HG03280 (cell line): ENCODE results near the gene POLR1A.

Source experiments
- ATAC-seq: cut with Tn5 transposase; IDR thresholded peaks from one replicate; pipeline ENCODE4 v1.9.1; 2021; ENCODE audit warnings: mild to moderate bottlenecking, moderate library complexity; ENCODE audit not compliant: unreplicated experiment

The POLR1A gene

GRCh38 chr2:86038291-86039081 lies 67.2 kb downstream of the POLR1A start:
- no peak for ATAC-seq

GRCh38 chr2:86037795-86038192 lies 67.9 kb downstream of the POLR1A start:
- no peak for ATAC-seq

GRCh38 chr2:86037141-86037794 lies 68.4 kb downstream of the POLR1A start:
- ATAC-seq: no peak

- no peak for ATAC-seq
Observed at GRCh38 chr2:86036669-86037138, 69.0 kb downstream of the POLR1A start.

GRCh38 chr2:86035883-86036668 lies 69.6 kb downstream of the POLR1A start:
- ATAC-seq: peak; percentile 70

DNA sequence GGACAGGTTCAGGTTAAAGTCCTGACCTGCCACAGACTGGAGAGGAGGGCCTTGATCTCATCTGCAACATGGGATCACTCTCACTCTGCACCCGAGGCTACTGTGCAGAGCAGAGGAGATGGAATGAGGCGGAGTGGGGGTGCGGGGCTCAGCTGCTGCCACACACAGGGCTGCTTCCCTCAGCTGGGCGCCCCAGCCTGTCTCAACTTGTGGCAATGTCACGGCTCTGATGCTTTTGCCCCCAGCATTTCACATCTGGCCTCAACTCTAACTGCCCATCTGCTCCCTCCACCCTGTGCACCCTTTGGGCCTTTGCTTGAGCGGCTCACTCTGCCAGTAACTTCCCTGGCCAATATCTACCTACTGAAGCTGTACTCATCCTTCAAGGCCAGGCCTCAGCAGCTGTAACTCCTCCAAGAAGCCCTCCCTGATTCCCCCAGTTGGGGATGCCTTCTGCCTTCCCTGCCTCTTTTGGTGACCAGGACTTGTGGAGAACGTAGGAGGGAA lies 70.3 kb downstream of the POLR1A start:
- ATAC-seq: no peak

DNA sequence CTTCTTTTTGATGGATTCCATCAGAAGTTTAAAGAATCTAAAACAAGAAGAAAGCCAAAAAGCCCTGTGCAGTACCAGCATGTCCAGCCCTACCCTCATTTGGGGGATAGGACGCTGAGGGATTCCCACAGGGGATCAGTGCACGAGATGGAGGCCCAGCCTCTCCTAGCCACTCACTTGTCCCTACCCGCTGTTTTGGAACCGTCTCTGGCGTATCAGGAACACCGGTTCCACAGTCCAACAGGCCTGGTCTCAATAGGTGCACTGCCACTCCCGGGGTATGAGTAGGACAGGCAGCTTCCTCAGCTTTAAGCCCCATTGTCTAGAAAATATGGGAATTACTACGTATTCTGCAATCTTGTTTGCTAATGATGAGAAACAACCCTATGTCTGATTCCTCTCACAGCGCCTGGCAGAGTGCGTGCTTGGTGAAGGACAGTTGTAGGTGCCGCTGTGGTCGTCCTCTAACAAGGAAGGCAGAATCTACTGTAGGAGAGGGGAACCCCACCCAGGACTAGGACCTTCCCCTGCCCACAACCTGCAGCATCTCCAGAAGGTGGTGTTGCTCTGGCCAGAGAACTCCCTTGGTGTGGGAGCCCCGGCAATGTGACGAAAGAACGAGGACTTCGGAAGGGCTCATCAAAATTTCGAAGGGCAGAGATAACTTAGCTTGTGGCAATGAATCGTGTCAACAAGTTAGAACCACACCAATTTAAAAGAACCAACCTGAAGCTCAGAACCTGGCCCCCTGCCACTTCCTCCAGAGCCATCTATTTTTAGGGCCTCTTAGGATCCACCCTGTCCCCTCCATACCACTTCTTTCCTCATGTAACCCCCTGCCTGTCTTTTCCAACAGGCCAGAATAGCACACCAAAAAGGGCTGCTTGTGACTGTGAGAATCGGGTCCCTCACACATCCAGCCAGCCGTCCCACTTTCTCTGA lies 71.7 kb downstream of the POLR1A start:
- ATAC-seq: no peak

GRCh38 chr2:86032861-86033595 lies 72.7 kb downstream of the POLR1A start:
- no peak for ATAC-seq

DNA sequence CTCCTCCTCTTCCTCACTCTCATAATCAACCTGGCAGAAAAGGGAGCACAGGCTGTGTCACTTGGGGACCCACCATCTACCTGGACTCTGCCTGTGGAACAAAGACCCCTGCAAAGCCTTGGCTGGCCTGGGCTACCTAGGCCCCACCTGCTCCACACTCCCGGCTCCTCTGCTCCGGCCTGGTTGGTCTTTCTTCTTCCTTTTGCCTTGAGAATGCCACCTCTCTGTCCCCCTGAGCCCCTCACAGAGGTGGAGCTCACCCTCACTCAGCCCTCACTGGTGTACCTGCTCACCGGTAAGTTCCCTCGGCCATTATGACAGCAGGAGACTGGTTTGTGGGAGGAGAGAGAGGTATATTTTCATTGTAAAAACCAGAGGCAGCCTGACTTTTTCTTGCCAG lies 74.1 kb downstream of the POLR1A start:
- no peak for ATAC-seq

DNA sequence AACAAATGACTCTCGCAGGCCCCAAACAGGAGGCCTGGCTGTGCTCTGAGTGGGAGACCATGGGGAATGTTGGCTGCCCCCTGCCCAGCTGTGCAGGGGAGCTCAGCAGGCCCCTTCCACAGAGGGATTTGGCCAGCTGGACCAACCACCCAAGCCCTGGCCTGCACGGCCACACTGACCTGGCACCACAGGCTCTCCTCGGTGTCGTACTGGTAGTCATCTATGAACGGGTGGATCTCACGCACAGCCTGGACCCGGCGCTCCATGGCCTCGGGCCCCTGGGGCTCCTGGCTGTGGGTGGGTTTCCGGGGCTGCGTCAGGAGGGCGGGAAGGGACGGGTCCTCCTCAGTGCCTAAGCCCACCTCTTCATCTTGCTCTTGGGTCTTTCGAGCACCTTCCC lies 74.5 kb downstream of the POLR1A start:
- ATAC-seq: no peak

- no peak for ATAC-seq
Observed at GRCh38 chr2:86029873-86030272, 75.8 kb downstream of the POLR1A start.

- no peak for ATAC-seq
Observed at GRCh38 chr2:86028766-86029381, 76.8 kb downstream of the POLR1A start.

GRCh38 chr2:86027922-86028765 lies 77.5 kb downstream of the POLR1A start:
- ATAC-seq: no peak

GRCh38 chr2:86027196-86027921 lies 78.3 kb downstream of the POLR1A start:
- no peak for ATAC-seq

- no peak for ATAC-seq
Observed at GRCh38 chr2:86026744-86027065, 79.0 kb downstream of the POLR1A start.

DNA sequence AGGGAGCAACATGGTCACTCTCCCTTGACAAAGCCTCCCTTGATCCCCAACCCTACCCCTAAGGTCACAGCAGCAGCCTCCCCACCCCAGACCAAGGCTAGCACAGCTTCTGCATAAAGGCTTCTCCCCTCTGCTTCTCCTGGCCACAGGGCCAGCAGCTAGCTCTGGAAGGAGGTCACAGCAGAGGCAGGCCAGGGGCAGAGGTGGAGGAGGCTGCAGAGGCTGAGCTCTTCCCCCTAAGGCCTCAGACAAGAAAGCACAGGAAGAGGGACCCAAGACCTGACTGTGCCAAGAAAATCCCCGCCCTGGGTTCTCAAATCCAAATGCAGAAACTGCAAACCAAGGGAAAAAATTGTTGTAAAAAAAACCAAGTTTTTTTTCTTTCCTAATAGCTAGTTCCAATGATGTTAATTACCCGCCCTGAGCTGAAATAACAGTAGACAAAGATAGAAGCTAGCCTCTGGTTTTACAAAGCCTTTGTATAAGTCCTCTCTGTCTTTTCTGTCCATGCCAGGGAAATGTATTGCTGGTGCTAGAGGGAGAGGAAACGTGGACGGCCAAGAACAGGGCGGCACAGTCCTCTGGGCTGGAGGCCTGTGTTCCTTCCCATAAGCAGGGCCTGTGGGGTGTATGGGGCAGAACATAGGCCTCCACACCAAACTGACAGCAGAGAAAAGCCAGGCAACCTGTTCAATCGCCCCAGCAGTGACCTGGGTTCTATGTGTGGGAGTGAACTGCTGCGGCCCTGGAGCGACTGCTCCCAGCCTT lies 79.5 kb downstream of the POLR1A start:
- no peak for ATAC-seq

- ATAC-seq: no peak
Observed at GRCh38 chr2:86025229-86025820, 80.4 kb downstream of the POLR1A start.
